GM18909 (cell line): ENCODE data around the gene TP53TG5.

Source experiments
- ATAC-seq: cut with Tn5 transposase; IDR thresholded peaks from one replicate; pipeline ENCODE4 v1.9.1; 2021; ENCODE audit warnings: mild to moderate bottlenecking; ENCODE audit not compliant: unreplicated experiment, poor library complexity

Gene TP53TG5

GRCh38 chr20:45378191-45378590, at the start of gene TP53TG5:
Gene TP53TG5 (minus strand): TSS chr20:45378325. CDS start chr20:45378236, 89 bp downstream.
- no peak for ATAC-seq

GRCh38 chr20:45427236-45428149, 49.4 kb upstream of the TP53TG5 start:
- no peak for ATAC-seq

GRCh38 chr20:45426320-45427016, 48.3 kb upstream of the TP53TG5 start:
- no peak for ATAC-seq

GRCh38 chr20:45425561-45425960, 47.4 kb upstream of the TP53TG5 start:
- no peak for ATAC-seq

- no peak for ATAC-seq
These were observed 45.6 kb upstream of the TP53TG5 start for GRCh38 chr20:45423700-45424099.

GRCh38 chr20:45420125-45420524, 42.0 kb upstream of the TP53TG5 start:
- no peak for ATAC-seq

- ATAC-seq = peak; percentile 80
These were observed 41.3 kb upstream of the TP53TG5 start for GRCh38 chr20:45419188-45420091.

GRCh38 chr20:45416917-45417316, 38.8 kb upstream of the TP53TG5 start:
- ATAC-seq = no peak

- peak; percentile 75 for ATAC-seq
These were observed 37.9 kb upstream of the TP53TG5 start, which contains the start of gene PIGT for GRCh38 chr20:45415822-45416637. Gene PIGT (plus strand): TSS chr20:45416141. CDS start chr20:45416157, 16 bp downstream.

- ATAC-seq = no peak
These were observed 35.4 kb upstream of the TP53TG5 start for GRCh38 chr20:45413479-45413878.

- ATAC-seq = no peak
These were observed 34.5 kb upstream of the TP53TG5 start for GRCh38 chr20:45412653-45413052.

GRCh38 chr20:45410887-45411286, 32.8 kb upstream of the TP53TG5 start:
- ATAC-seq = no peak

GRCh38 chr20:45409521-45410272, 31.6 kb upstream of the TP53TG5 start:
- no peak for ATAC-seq

GRCh38 chr20:45408646-45409213, 30.6 kb upstream of the TP53TG5 start:
- no peak for ATAC-seq

GRCh38 chr20:45407783-45408645, 29.9 kb upstream of the TP53TG5 start, which contains the start of gene DBNDD2:
Gene DBNDD2 (plus strand): TSS chr20:45408289. CDS start chr20:45408468, 179 bp downstream.
- ATAC-seq = no peak

GRCh38 chr20:45407067-45407745, 29.1 kb upstream of the TP53TG5 start:
- no peak for ATAC-seq
